HepG2 (cell line): ENCODE measurements around the gene GADD45GIP1. TPM values are rescaled to one million over a fixed set of nuclear protein-coding genes. Genes with fewer than 3 reads are reported as not detected.

Experiments
- ASH2L ChIP-seq: fragments of 300-600, 200-600 bp; sonication (generic); IDR thresholded peaks from 2 replicates; pipeline ENCODE4 v1.7.0; 2017; ENCODE audit warnings: low read depth, mild to moderate bottlenecking, moderate library complexity, mixed read lengths, low read length; ENCODE audit not compliant: insufficient read length
- GFI1 ChIP-seq: sonication (generic); formaldehyde crosslinking; IDR thresholded peaks from 2 replicates; pipeline ENCODE4 v1.5.0; 2020; ENCODE audit warnings: missing genetic modification reagents, mild to moderate bottlenecking, borderline replicate concordance
- KDM6A ChIP-seq: IDR thresholded peaks from 2 replicates; pipeline ENCODE4 v1.6.1; 2016; ENCODE audit warnings: low read depth
- KLF13 ChIP-seq: sonication (generic); formaldehyde crosslinking; IDR thresholded peaks from 2 replicates; pipeline ENCODE4 v1.4.0; 2020; ENCODE audit warnings: mild to moderate bottlenecking, missing genetic modification reagents
- RAD51 ChIP-seq: fragments of 450-650 bp; IDR thresholded peaks from 2 replicates; pipeline ENCODE4 v1.6.1; 2016; ENCODE audit warnings: borderline replicate concordance
- SKI ChIP-seq: fragments of 450-650 bp; IDR thresholded peaks from one replicate; pipeline ENCODE4 v1.6.1; 2018; ENCODE audit warnings: mild to moderate bottlenecking; ENCODE audit not compliant: partially characterized antibody
- SMARCE1 ChIP-seq: fragments of 450-650 bp; IDR thresholded peaks from 2 replicates; pipeline ENCODE4 v1.6.1; 2017; ENCODE audit warnings: borderline replicate concordance
- SOX6 ChIP-seq, 2 experiments: fragments of 450-650 bp in 1 of 2; sonication (generic) in 1 of 2; formaldehyde crosslinking in 1 of 2; IDR thresholded peaks; 2 replicates each; pipeline versions ENCODE4 v1.4.0 to v1.6.1; 2017 to 2020; ENCODE audit warnings: antibody characterized with exemption in 1 of 2, mild to moderate bottlenecking in 1 of 2, missing genetic modification reagents in 1 of 2
- ZNF138 ChIP-seq: sonication (generic); formaldehyde crosslinking; IDR thresholded peaks from 2 replicates; pipeline ENCODE4 v1.5.0; 2020; ENCODE audit warnings: mild to moderate bottlenecking, low read depth, missing genetic modification reagents
- ZNF264 ChIP-seq: sonication (generic); formaldehyde crosslinking; IDR thresholded peaks from 2 replicates; pipeline ENCODE4 v1.4.0; 2020; ENCODE audit warnings: missing genetic modification reagents
- ZNF484 ChIP-seq: sonication (generic); formaldehyde crosslinking; IDR thresholded peaks from 2 replicates; pipeline ENCODE4 v1.5.1; 2020; ENCODE audit warnings: mild to moderate bottlenecking, low read depth, missing genetic modification reagents, borderline replicate concordance
- polyA plus RNA-seq, 8 experiments: library from polyadenylated mRNA; depleted of rRNA in 3 of 8; stranded (reverse) in 7 of 8; unstranded in 1 of 8; fragments of >200 nt; fragmentation: Illumina TruSeq in 4 of 8; extraction: Trizol in 4 of 8; gene quantifications; 2 replicates each; pipeline versions ENCODE4 v1.2.1 to v1.2.3, GENCODE V29; 2011 to 2016; ENCODE audit warnings: low read depth in 4 of 8, missing spikeins in 1 of 8, mixed read lengths in 1 of 8; ENCODE audit not compliant: insufficient read depth in 1 of 8
- total RNA-seq, 5 experiments: library from RNA; depleted of rRNA; stranded (reverse); fragments of >200 nt; fragmentation: Illumina TruSeq; extraction: Trizol; gene quantifications; 2 replicates each; pipeline ENCODE4 v1.2.3, GENCODE V29; 2016; ENCODE audit warnings: low read depth in 1 of 5
- TF ChIP-seq, protein P1 (sequence below): sonication (generic); formaldehyde crosslinking; IDR thresholded peaks from 2 replicates; pipeline ENCODE4 v1.5.0; 2020; ENCODE audit warnings: missing genetic modification reagents
- TF ChIP-seq, protein P2 (sequence below): sonication (generic); formaldehyde crosslinking; IDR thresholded peaks from 2 replicates; pipeline ENCODE4 v1.4.0; 2020; ENCODE audit warnings: mild to moderate bottlenecking, missing genetic modification reagents
- TF ChIP-seq, protein P3 (sequence below): sonication (generic); formaldehyde crosslinking; IDR thresholded peaks from 2 replicates; pipeline ENCODE4 v1.5.0; 2020; ENCODE audit warnings: missing genetic modification reagents
- TF ChIP-seq, protein P4 (sequence below): IDR thresholded peaks from 2 replicates; pipeline ENCODE4 v1.6.1; 2012; ENCODE audit warnings: low read depth, low read length, improper control_type of control experiment
- TF ChIP-seq, protein P5 (sequence below): sonication (generic); formaldehyde crosslinking; IDR thresholded peaks from 2 replicates; pipeline ENCODE4 v1.4.0; 2020; ENCODE audit warnings: missing genetic modification reagents, borderline replicate concordance
- TF ChIP-seq, protein P6 (sequence below): sonication (generic); formaldehyde crosslinking; IDR thresholded peaks from 2 replicates; pipeline ENCODE4 v1.9.0; 2022; ENCODE audit warnings: missing genetic modification reagents, mild to moderate bottlenecking, borderline replicate concordance

The GADD45GIP1 gene
- total and polyA plus RNA-seq, 2 of the 13 experiments (the other 11 are each of a cell fraction or from before 2014, with no cell fraction given), result 24.6 to 30.7 TPM

DNA sequence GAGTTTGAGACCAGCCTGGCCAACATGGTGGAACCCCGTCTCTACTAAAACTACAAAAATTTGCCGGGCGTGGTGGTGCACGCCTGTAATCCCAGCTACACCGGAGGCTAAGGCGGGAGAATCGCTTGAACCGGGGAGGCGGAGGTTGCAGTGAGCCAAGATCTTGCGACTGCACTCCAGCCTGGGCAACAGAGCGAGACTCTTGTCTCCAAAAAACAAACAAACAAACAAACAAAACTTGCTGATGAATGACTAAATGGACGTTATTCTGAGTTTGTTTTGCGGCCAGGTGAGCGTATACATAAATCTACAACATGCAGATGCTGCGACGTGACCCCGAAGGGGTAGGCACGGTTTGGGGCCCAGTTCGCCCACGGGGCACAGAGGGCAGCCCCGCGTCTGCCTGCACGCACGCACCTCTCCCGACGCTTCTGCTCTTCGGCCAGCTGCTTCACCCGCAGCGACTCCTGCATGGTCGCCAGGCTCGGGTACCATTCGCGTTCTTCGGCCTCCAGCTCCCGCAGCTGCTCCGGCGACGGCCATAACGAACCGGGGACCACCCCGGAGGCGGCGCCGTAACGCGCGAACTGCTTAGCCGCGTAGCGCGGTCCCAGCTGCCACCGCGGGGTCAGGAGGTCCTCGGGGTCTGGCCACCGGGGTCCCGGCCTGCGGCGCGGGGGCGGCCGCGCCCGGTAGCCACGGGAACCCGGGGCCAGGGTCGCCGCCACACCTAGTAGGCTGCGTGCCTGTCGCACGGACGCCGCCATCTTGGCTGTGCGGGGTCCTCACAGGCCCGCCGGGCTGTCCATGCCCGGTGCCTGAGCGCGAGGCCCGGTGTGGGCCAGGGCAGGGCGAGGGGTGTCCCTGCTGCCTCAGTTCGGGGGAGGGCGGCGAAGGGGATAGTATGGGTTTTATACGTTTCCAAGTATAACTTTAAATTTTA, at the start of gene GADD45GIP1 (continued):
- TF ChIP-seq, protein P1, sequence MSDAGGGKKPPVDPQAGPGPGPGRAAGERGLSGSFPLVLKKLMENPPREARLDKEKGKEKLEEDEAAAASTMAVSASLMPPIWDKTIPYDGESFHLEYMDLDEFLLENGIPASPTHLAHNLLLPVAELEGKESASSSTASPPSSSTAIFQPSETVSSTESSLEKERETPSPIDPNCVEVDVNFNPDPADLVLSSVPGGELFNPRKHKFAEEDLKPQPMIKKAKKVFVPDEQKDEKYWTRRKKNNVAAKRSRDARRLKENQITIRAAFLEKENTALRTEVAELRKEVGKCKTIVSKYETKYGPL, result no peak
- TF ChIP-seq, protein P2, sequence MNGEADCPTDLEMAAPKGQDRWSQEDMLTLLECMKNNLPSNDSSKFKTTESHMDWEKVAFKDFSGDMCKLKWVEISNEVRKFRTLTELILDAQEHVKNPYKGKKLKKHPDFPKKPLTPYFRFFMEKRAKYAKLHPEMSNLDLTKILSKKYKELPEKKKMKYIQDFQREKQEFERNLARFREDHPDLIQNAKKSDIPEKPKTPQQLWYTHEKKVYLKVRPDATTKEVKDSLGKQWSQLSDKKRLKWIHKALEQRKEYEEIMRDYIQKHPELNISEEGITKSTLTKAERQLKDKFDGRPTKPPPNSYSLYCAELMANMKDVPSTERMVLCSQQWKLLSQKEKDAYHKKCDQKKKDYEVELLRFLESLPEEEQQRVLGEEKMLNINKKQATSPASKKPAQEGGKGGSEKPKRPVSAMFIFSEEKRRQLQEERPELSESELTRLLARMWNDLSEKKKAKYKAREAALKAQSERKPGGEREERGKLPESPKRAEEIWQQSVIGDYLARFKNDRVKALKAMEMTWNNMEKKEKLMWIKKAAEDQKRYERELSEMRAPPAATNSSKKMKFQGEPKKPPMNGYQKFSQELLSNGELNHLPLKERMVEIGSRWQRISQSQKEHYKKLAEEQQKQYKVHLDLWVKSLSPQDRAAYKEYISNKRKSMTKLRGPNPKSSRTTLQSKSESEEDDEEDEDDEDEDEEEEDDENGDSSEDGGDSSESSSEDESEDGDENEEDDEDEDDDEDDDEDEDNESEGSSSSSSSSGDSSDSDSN (CRISPR knock-in tag), result peak; percentile 78
- TF ChIP-seq, protein P3, sequence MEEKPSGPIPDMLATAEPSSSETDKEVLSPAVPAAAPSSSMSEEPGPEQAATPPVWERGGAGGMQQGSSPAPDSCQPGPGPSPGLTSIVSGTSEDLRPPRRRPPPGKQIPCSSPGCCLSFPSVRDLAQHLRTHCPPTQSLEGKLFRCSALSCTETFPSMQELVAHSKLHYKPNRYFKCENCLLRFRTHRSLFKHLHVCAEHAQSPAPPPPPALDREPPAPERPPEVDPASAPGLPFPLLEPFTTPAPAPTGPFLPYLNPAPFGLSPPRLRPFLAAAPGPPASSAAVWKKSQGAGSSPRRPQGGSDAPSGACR, result no peak
- TF ChIP-seq RAD51, result no peak
- peak; percentile 70; the same call in 1 of the 2 replicates for TF ChIP-seq GFI1 (CRISPR knock-in tag)
- TF ChIP-seq SKI, result no peak
- no peak for TF ChIP-seq ZNF264 (CRISPR knock-in tag)
- TF ChIP-seq ZNF138 (CRISPR knock-in tag), result no peak
- TF ChIP-seq, protein P4, sequence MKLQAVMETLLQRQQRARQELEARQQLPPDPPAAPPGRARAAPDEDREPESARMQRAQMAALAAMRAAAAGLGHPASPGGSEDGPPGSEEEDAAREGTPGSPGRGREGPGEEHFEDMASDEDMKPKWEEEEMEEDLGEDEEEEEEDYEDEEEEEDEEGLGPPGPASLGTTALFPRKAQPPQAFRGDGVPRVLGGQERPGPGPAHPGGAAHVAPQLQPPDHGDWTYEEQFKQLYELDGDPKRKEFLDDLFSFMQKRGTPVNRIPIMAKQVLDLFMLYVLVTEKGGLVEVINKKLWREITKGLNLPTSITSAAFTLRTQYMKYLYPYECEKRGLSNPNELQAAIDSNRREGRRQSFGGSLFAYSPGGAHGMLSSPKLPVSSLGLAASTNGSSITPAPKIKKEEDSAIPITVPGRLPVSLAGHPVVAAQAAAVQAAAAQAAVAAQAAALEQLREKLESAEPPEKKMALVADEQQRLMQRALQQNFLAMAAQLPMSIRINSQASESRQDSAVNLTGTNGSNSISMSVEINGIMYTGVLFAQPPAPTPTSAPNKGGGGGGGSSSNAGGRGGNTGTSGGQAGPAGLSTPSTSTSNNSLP, result no peak
- TF ChIP-seq ASH2L, result peak; percentile 80
- TF ChIP-seq KDM6A (CRISPR knock-in tag), result no peak
- no peak for TF ChIP-seq SMARCE1
- no peak for TF ChIP-seq ZNF484
- TF ChIP-seq, protein P5, sequence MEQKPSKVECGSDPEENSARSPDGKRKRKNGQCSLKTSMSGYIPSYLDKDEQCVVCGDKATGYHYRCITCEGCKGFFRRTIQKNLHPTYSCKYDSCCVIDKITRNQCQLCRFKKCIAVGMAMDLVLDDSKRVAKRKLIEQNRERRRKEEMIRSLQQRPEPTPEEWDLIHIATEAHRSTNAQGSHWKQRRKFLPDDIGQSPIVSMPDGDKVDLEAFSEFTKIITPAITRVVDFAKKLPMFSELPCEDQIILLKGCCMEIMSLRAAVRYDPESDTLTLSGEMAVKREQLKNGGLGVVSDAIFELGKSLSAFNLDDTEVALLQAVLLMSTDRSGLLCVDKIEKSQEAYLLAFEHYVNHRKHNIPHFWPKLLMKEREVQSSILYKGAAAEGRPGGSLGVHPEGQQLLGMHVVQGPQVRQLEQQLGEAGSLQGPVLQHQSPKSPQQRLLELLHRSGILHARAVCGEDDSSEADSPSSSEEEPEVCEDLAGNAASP (CRISPR knock-in tag), result no peak
- TF ChIP-seq, protein P6, sequence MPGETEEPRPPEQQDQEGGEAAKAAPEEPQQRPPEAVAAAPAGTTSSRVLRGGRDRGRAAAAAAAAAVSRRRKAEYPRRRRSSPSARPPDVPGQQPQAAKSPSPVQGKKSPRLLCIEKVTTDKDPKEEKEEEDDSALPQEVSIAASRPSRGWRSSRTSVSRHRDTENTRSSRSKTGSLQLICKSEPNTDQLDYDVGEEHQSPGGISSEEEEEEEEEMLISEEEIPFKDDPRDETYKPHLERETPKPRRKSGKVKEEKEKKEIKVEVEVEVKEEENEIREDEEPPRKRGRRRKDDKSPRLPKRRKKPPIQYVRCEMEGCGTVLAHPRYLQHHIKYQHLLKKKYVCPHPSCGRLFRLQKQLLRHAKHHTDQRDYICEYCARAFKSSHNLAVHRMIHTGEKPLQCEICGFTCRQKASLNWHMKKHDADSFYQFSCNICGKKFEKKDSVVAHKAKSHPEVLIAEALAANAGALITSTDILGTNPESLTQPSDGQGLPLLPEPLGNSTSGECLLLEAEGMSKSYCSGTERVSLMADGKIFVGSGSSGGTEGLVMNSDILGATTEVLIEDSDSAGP, result peak; percentile 94
- no peak for TF ChIP-seq SOX6 (IDR thresholded peaks at IDR 0.05)
- no peak for TF ChIP-seq SOX6 (CRISPR knock-in tag; IDR thresholded peaks at IDR 0.05)
- TF ChIP-seq KLF13, result no peak
